ENCODE results near the gene CEP350. TPM values are rescaled to one million over a fixed set of nuclear protein-coding genes. Genes with fewer than 3 reads are reported as not detected.

Gene CEP350
- total RNA-seq, 6 experiments from 2014 or later, result 22.1 to 26.7 (median 25.2) TPM

- Mint-ChIP-seq H3K4me1 (ENCODE audit: low read depth) (peaks cover 40% of the 10 kb centered on the region), H3K27ac (peak overlapping the region; percentile 61; the same call in 1 of the 2 replicates), H3K36me3 (ENCODE audit: low read depth) (peaks cover 5% of the 10 kb centered on the region; the same call in 1 of the 2 replicates), H3K4me3 (no peak overlapping the region; the same call in 1 of the 2 replicates), H3K27me3 (ENCODE audit: insufficient read depth) (no peaks in the 10 kb centered on the region), H3K9me3 (no peaks in the 10 kb centered on the region)
- DNase-seq, result no peak
- TF ChIP-seq CTCF (IDR thresholded peaks at IDR 0.05), result no peak
Measured at GRCh38 chr1:179926850-179927205, 27.8 kb upstream of the CEP350 start.

DNA sequence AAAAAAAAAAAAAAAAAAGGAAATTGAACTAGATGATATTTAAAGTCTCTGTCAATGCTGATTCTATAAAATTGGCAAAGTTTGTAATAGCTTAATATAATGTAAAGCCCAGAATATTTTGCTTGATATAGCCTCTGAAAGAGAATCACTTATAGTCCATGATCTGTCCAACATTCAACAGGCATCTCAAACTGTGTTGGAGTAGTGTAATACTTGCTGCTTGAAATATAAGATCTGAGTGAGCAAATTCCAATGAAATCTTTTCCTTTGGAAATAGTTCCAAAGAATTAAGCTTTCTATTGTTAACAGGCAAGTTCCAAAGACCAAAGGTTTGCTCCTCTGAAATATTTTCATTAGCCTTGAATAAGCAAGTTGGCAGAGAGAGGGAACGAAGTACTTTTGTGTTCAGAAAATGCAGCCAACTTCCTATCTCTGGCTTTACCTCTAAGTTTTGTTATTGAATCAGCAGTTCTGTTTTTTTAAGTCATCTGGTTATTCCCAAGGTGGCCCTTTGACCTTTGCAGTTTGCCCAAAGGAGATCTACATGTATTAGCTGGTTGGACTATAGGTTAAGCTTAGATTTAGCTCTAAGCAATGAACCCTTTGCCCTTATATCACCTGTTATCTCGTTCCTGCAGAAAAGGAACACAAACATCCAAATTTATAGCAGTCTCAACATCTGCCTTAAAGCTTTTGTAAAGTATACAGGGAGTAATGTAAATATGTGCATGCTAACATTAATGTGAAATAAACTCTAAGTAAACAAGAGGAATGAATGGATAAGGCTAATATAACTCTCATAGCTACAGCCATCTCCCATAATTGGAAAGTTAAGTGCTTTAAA lies 24.4 kb upstream of the CEP350 start:
- TF ChIP-seq CTCF (IDR thresholded peaks at IDR 0.05), result no peak
- no peaks in the 10 kb centered on the region for H3K36me3 Mint-ChIP-seq (ENCODE audit: low read depth)
- H3K4me3 Mint-ChIP-seq, result no peak overlapping the region
- H3K4me1 Mint-ChIP-seq (ENCODE audit: low read depth), result peaks cover 31% of the 10 kb centered on the region
- H3K9me3 Mint-ChIP-seq, result no peaks in the 10 kb centered on the region
- no peaks in the 10 kb centered on the region for H3K27me3 Mint-ChIP-seq (ENCODE audit: insufficient read depth)
- no peak overlapping the region for H3K27ac Mint-ChIP-seq
- no peak for DNase-seq

DNA sequence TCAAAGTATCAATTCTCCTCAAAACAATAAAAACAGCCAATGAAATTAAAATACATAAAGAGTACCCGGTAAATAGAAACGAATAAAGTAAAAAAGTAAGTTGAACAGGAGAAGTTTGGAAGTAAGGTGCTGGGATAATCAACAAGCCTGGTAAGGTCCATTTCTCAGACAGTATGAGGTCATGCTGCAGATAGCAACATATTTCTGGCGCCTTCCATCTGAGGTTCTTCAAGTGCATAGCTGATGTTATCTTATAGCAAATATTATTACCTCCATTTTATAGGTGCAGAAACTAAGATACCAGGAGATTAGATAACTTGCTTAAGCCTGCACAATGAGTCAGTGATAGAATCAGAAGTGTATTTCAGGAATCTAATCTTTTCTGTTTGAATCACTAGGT lies 23.7 kb upstream of the CEP350 start:
- no peak for TF ChIP-seq CTCF (IDR thresholded peaks at IDR 0.05)
- DNase-seq, result no peak
- Mint-ChIP-seq H3K4me3 (no peak overlapping the region), H3K27me3 (ENCODE audit: insufficient read depth) (no peaks in the 10 kb centered on the region), H3K9me3 (no peaks in the 10 kb centered on the region), H3K27ac (no peak overlapping the region), H3K4me1 (ENCODE audit: low read depth) (peaks cover 31% of the 10 kb centered on the region), H3K36me3 (ENCODE audit: low read depth) (no peaks in the 10 kb centered on the region)

- no peaks in the 10 kb centered on the region for H3K27me3 Mint-ChIP-seq (ENCODE audit: insufficient read depth)
- TF ChIP-seq CTCF (IDR thresholded peaks at IDR 0.05), result no peak
- peaks cover 12% of the 10 kb centered on the region; the same call in 1 of the 2 replicates for H3K4me1 Mint-ChIP-seq (ENCODE audit: low read depth)
- no peaks in the 10 kb centered on the region for H3K36me3 Mint-ChIP-seq (ENCODE audit: low read depth)
- H3K9me3 Mint-ChIP-seq, result no peaks in the 10 kb centered on the region
- no peak for DNase-seq
- H3K4me3 Mint-ChIP-seq, result no peak overlapping the region
- H3K27ac Mint-ChIP-seq, result no peak overlapping the region
Measured at GRCh38 chr1:179933219-179933618, 21.4 kb upstream of the CEP350 start.

DNA sequence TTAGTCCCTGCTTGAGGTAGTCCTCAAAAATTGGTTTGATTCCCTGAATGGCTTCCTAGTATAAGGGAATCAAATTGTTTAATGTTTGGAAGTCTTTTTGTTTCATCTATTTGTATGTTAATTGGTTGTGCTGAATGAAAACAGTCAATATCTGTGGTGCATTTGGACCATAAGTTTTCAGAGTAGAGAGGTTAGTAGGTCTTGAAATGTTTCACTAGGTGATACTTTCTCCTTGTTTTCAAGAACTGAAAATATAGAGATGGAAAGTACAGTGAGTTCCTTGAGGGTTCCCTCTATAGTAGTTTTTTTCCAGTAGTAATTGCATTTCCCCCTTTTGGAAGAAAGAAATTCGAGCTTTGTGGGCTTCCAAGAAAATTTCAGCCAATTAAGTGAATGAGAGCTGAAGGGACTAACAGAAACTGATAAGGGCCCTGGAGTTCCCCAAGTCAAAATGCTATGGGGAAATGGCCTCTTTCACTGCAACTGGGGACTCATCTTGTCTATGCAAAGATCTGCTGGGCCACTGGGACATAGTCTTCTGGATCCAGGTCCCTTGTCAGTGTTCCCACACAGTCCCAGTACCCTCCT lies 18.6 kb upstream of the CEP350 start:
- Mint-ChIP-seq H3K4me1 (ENCODE audit: low read depth) (peaks cover 2% of the 10 kb centered on the region; the same call in 1 of the 2 replicates), H3K4me3 (no peak overlapping the region), H3K27ac (no peak overlapping the region), H3K36me3 (ENCODE audit: low read depth) (no peaks in the 10 kb centered on the region), H3K27me3 (ENCODE audit: insufficient read depth) (no peaks in the 10 kb centered on the region), H3K9me3 (no peaks in the 10 kb centered on the region)
- no peak for DNase-seq
- TF ChIP-seq CTCF (IDR thresholded peaks at IDR 0.05), result no peak

Data from HFFc6 (cell line).